HG02623 (cell line): ENCODE results near the gene FAM168B.

Experiments used
- ATAC-seq: cut with Tn5 transposase; IDR thresholded peaks from one replicate; pipeline ENCODE4 v1.9.1; 2021; ENCODE audit warnings: moderate library complexity; ENCODE audit not compliant: unreplicated experiment

The FAM168B gene

DNA sequence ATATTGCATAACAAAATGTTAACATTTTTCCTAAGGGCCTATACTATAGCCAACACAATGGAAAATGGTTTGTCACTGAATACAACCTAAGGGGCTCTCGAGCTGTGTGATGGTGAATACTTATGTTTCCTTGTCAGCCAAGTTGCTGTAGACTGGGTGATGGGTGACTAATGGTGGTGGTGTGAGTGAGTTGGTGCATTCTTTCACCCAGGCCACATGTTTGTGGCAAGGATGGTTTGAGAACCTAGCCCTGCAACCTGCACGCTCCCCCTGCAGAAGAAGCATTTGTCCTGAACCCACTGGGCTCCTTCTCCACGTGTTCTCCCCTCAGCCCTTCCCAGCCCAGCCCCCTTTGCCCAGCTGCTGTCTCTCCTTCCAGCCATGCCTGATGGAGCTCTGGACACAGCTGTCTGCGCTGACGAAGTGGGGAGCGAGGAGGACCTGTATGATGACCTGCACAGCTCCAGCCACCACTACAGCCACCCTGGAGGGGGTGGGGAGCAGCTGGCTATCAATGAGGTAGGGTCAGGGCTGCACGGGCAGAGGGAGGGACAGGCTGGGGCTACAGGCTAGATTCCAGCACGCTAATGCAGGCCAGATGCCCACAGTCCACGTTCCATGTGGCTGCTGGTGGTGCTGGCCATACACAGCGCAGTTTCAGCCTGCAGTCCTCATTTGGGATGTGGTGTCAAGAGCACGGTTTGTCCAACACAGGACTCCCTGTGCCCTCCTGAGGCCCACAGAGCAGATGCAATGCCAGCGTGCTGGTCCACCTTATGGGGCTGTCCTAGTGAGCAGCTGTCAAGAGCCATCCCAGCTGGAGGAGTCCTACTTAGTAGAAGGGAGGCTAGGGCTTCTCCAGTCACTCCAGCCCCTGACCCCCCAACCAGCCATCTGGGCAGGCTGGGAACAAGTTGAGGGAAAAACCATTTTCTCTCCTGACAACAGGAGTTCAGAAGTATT lies 65.4 kb downstream of the FAM168B start:
- ATAC-seq: no peak

DNA sequence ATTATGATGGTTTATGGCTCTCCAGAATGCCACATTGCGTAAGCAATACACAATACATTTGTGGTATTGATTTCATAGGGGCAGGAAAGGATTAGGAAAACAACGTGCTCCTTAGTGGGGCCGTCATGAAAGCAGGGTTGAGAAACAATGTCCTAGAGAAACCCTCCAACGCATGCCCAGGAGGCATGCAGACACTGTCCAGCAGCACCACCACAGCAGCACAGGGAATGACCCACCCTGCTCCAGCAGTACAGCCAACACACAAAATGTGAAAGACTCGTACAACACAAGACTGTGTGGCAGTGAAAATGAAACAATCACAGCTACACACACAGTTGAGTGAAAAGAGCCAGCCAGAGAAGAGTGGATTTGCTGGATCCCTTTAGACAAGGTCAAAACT lies 66.3 kb downstream of the FAM168B start:
- no peak for ATAC-seq

DNA sequence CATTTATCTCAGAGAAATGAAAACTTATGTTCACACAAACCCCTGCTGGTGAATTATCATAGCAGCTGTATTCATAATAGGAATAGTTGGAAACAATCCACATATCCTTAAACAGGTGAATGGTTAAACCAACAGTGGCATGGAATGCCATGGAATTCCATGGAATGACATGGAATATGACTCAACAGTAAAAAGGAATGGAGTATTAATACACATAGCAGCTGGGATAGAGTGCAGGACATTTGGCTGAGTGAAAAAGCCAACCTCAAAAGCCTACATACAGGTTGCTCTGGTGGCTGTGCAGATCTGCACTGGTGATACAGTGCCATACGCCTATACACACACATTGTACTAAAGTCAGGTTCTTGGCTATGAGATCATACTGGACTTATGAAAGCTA lies 69.5 kb downstream of the FAM168B start:
- no peak for ATAC-seq

DNA sequence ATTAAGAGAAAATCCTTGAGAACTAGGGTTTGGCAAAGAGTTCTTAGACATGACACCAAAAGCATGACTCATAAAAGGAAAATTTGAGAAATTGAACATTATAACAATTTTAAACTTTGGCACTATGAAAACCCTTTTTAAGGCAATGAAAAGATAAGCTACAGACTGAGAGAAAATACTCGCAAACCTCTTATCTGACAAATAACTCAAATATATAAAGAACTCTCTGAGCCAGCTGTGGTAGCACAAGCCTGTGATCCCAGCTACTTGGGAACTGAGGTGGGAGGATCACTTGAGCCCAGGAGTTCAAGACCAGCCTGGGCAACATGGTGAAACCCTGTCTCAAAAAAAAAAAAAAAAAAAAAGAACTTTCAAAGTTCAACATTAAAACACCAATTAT lies 70.5 kb downstream of the FAM168B start:
- no peak for ATAC-seq

DNA sequence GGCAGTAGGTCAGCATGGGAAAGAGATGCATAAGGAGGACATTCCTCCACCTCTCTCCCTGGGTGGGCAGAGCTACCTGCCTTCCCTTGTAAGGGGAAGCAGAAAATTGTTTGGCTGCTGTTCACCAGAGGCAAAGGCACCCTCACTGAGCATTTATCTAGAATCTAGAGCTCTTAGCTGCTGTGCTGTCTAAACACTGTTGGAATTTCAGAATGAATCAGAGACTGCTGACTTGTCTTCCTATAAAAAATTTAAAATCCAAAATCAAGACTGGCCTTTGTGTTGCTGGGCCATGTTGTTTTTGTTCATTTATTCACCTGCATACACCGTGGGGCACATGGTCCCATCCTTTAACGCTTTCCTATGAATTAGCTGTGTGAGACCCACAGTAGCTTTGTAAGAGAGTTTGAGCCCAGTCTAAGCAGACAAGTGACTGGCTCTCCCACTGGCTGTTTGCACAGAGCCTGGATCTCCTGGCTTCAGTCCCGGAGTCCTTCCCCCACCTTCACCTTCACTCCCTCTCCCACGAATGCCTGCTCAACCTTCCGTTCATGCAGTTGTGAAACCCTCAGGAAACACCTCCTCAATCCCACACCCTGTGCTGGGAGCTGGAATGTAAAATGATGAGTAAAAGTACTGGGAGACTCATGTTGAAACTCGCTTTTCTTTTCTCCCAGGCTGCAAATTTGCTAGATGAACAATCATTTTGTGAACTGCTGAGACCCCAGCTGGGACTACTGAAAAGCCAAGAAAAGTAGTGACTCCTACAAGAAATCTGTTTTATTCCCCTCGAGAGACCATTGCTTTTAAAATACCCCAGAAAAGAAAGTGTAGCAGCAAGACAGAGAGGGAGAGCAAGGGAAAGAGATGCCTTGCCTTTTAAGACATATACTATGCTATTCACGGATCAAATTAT lies 76.2 kb downstream of the FAM168B start:
- ATAC-seq: no peak

DNA sequence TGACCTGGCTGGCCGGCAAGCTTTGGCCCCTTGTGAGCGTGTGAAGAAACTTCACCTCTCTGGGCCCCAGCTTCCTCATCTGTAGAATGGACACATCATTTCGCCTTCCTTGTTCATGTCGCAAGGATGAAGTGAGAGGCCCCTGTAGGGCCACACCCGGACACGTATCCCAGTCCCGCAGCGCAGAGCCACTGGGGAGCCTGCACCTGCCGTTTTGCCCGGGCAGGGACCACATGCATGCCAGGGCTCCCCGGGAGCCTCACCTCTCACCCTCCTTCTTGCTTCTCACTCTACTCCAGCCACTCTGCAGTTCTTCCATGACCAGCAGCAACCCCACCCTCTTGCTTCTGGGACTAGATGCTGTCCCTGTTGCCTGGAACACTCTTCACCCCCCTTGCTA lies 77.5 kb downstream of the FAM168B start:
- ATAC-seq: no peak

DNA sequence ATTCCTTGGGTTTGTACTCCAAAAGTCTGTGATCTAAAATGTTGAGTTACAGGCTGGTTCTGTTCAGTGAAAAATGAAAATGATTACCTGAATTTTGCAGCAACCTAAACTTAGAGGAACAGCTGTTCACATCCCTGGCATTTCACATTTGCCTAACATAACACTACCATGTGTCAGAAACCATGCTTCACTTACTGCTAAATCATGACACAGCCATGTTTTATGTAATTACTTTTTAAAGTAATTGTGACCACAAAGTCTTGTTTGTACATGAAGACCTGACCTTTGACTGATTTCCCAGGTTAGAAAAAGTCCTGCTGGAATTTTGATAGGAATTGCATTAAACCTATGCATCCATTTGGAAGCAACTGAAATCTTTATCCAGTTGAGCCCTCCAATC lies 79.1 kb downstream of the FAM168B start:
- no peak for ATAC-seq

DNA sequence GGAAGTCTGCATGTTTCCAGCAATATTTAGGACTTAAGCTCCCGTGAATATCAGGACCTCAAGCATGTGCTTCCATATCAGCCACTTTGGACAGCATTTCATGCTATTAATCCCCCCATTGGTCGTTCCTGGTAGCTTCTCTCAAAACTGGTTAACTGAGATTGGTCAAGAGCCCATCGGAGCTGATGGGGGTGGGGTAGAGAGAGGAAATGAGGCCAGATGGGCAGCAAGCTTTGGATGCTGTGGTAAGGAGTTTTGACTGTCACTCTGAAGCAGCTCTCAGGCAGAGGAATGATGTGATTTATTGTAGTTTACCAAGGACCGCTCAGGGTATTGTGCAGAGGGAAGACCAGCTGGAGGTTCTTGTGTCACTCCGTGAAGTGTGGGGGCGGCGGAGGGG lies 81.8 kb downstream of the FAM168B start:
- ATAC-seq: no peak

DNA sequence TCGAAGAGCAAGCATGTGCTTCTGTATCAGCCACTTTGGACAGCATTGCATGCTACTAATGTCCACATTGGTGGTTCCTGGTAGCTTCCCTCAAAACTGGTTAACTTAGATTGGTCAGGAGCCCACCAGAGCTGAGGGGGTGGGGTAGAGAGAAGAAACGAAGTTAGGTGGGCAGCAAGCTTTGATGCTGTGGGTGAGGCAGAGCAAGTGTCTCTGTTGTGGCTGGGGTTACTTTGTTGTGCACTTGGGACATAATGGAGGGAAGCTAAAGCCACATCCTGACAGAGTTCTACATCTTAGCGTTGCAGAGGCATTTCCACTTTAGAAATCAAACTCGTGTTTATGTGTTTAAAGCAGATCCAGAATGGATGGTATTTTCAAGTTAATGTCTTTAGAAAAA lies 82.7 kb downstream of the FAM168B start:
- ATAC-seq: no peak

DNA sequence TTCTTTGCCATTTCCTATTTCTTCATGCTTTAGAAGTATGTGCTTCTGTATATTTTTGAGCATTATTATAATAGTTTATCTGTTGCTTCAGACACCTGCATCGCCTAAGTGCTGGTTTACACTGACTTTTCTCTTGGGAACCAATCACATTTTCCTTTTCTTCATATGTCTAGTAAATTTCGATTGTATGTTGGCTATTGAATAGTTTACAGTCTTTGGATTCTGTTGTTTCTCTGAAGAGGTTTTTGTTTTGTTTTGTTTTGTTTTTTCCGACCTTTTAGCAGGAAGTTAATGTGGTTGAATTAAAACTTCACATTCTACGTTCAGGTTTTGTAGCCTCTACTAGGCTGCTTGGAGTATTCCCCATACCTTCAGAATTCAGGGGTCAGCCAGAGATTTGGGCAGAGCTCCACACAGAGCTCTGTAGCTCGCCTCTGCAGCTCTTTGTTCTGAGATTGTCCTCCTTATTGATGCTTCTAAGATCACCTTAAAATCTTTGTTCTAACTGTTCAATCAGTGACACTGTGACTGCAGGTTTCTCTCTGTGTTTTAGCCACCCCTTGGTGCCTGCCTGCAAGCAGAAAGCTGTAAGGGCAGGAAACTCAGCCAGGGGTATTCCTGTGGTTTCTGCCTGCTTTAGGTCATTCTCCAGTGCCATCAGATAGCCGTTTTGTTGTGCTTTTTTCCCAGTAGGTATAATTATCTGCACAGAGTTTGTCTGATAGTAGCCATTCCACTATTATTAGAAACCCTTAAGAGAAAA lies 83.4 kb downstream of the FAM168B start:
- ATAC-seq: no peak

DNA sequence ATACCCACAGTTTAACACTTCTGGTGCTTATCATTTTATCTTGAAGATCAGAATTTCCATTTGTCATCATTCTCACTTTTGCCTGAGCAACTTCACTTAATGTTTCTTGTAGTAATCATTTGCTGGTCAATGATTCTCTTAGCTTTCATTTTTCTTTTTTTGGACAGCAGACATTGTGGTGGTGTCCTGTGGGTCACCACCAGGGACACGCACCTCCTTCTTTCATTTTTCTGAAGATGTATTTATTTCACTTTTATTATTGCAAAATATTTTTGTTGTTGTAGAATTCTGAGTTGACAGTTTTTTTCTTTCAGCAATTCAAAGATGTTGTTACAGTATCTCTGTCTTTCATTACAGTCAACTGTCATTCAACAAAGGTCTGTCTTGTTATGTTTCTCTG lies 84.3 kb downstream of the FAM168B start:
- no peak for ATAC-seq

DNA sequence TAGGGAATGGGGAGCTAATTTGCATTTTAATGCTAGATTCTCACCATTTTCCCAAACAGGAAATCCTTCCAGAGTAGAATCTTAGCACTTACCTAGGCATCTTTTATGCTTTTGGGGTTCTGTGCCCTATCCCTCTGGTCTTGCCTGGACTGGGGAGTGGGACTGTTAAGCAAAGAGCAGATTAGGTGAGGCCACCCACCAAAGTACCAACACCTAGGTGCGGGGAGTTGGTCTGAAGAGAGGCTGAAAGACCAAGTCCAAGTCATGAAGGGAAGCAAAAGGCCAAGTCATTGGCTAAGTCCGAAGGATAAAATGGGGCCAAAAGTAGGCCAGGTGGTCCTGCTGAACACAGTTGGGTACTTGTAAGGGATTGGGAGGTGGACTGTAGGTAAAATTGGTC lies 86.7 kb downstream of the FAM168B start:
- ATAC-seq: no peak

DNA sequence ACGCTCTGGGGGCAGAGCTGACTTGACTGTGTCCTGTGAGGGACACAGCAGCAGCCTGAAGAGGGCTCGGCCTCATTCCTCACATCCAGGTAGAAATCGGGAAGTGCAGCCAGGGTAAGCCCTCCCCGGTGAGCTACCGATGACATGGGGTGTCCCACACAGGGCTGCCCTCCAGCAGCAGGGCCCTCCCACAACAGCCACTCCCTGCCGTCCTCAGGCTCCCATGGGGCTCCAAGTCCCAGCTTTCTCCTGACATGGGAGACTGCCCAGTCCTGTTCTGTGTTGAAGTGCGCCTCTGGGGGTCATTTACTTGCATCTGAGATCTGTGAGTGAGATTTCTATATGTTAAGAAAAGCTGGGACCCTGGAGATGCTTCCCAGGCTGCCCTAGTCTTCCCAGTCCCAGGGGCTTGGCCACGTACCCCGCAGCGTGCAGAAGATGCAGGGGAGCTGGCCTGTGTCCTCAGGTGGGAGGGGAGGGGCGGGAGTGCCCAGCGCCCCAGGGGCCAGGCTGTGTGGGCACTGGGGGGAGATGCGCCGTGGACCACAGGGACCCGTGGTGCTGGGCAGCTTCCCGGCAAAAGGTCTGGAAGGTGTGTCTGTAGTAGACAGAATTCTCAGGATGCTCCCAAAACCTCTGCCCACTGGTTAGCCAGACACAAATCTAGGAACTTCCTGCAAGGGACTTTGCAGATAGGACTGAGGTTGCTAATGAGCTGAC lies 87.9 kb downstream of the FAM168B start:
- ATAC-seq: no peak

DNA sequence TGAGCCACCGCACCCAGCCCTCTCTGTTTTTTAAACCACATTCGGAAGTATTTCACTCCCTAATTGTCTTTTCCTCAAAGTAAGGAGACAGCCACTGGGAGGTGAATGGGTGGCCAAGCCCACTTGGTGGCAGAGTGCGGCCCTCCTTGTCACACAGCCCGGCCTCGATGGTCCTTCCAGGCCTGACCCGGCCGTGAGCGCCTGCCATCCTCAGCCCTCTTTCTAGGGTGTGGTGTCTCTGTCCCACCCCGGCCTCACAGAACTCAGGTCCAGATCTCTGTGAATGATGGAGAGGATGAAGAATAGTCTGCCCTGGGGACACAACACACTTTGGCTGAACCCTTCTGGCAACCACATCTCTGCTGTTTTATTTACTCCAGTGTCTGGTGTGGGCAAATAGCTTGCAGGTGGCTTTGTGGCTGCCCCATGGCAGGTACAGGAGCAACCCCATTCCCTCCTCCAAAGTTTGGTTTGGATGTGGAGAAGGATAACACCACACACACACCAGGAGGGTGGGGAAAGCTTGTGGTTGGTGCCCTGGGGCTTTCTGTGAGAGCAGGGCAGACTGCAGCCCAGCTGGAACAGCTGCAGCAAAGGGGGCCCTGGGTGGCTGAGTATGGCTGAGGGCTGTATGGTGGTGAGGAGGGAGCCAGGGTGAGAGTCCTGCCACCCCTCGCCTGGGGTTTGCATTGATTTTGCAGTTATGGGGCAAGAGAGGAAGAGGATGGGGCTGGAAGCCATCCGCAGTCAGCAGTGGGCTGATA lies 88.6 kb downstream of the FAM168B start:
- no peak for ATAC-seq

DNA sequence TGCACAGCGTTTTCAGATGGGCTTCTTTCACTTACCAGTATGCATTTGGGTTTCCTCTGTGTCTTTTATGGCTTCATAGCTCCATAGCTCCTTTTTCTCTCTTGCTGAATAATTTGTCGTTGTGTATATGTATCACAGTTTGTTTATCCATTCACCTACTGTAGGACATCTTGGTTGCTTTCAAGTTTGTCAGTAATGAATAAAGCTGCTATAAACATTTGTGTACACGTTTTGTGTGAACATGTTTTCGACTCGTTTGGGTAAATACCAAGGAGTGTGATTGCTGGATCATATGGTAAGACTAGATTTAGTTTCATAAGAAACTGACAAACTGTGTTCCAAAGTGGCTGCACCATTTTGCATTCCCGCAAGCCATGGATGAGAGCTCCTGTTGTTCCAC lies 94.7 kb downstream of the FAM168B start:
- ATAC-seq: no peak
